ENCODE results near the gene P2RX1.

The P2RX1 gene

DNA sequence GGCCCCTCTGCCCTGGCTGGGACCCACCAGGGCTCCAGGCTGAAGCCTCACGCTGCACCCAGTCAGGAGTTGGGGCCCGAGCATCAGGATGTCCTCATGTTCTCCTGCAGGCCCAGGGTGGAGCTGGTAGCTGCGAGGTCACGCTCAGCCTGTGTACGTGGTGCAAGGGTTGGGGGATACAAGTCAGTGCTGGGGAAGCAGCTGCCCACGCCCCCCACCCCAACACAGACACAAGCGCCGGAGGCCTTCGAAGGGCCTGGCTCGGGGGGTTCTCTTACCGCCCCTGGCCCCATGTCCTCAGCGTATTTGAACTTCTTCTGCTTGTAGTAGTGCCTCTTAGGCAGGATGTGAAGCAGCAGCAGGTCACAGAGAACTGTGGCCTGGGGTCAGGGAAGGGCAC is 18.5 kb downstream of the P2RX1 start:
- TF ChIP-seq POLR2A (IDR thresholded peaks at IDR 0.05; ENCODE audit: extremely low read depth, insufficient read length) (no peak), MYC (IDR thresholded peaks at IDR 0.05; ENCODE audit: low read depth, low read length) (no peak)
- TF ChIP-seq, protein P1, sequence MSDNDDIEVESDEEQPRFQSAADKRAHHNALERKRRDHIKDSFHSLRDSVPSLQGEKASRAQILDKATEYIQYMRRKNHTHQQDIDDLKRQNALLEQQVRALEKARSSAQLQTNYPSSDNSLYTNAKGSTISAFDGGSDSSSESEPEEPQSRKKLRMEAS (IDR thresholded peaks at IDR 0.05; ENCODE audit: low read depth, low read length), result no peak
- TF ChIP-seq, protein P2, sequence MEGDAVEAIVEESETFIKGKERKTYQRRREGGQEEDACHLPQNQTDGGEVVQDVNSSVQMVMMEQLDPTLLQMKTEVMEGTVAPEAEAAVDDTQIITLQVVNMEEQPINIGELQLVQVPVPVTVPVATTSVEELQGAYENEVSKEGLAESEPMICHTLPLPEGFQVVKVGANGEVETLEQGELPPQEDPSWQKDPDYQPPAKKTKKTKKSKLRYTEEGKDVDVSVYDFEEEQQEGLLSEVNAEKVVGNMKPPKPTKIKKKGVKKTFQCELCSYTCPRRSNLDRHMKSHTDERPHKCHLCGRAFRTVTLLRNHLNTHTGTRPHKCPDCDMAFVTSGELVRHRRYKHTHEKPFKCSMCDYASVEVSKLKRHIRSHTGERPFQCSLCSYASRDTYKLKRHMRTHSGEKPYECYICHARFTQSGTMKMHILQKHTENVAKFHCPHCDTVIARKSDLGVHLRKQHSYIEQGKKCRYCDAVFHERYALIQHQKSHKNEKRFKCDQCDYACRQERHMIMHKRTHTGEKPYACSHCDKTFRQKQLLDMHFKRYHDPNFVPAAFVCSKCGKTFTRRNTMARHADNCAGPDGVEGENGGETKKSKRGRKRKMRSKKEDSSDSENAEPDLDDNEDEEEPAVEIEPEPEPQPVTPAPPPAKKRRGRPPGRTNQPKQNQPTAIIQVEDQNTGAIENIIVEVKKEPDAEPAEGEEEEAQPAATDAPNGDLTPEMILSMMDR (IDR thresholded peaks at IDR 0.05; ENCODE audit: low read depth, low read length), result no peak
- H3K4me3 ChIP-seq (ENCODE audit: low read depth, low read length), result no peak overlapping the region
- DNase-seq (ENCODE audit: low read depth), result no peak

DNA sequence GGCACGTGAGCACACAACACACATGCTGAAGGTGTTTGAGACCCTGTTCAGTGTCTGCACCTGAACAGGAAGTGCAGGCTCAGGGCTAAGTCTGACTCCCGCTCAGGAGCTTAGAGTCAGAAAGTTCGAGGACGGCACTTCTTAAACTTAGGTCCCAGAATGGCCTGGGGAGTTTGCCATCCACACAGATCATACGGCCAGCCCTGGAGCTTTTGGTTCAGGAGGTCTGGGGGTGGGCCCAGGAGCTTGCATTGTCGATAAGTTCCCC is 19.4 kb downstream of the P2RX1 start:
- TF ChIP-seq POLR2A (IDR thresholded peaks at IDR 0.05; ENCODE audit: extremely low read depth, insufficient read length) (no peak), MYC (IDR thresholded peaks at IDR 0.05; ENCODE audit: low read depth, low read length) (no peak)
- TF ChIP-seq, protein P1 (IDR thresholded peaks at IDR 0.05; ENCODE audit: low read depth, low read length), result no peak
- TF ChIP-seq, protein P2 (IDR thresholded peaks at IDR 0.05; ENCODE audit: low read depth, low read length), result no peak
- no peak for DNase-seq (ENCODE audit: low read depth)
- no peak overlapping the region for H3K4me3 ChIP-seq (ENCODE audit: low read depth, low read length)

DNA sequence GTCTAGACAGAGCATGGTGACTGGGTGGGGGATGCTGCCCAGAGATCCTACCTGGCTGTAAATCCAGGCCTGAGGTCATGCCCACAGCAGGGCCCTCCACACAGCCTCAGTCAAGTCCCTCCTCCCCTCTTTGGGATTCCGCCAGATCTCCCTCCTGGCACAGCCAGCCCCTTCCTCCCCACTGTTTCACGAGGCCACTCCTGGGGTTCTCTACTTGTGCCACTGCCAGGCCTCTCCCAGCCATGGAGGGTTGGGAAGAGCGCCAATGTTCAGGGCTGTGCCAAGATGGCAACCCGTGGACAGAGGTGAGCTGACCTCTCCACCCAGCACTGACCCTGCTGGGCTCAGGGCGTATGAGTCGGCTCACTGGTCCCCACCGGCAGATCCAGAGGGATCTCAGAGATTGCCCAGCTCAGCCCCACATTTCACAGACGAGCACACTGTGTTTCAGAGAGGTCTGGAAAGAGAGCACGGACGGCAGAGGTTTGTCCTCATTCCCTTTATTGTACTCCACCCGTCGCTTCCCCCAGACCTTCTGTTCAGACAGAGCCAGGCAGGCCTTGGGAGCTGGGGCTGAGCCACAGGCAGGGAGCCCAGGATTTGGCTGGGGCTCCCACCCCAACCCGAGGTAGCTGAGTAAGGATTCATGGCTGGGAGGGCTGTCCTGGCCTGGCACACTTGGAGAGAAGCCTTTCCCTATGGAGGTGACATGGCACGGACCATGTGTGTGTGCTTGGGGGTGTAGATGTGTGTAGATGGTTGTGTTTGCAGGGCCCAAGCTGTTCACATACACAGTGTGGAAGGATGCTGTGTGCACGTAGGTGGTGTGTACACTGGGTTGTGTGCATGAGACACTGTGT is 19.9 kb downstream of the P2RX1 start:
- H3K4me3 ChIP-seq (ENCODE audit: low read depth, low read length), result no peak overlapping the region
- TF ChIP-seq, protein P1 (IDR thresholded peaks at IDR 0.05; ENCODE audit: low read depth, low read length), result no peak
- TF ChIP-seq MYC (IDR thresholded peaks at IDR 0.05; ENCODE audit: low read depth, low read length) (no peak), POLR2A (IDR thresholded peaks at IDR 0.05; ENCODE audit: extremely low read depth, insufficient read length) (no peak)
- TF ChIP-seq, protein P2 (IDR thresholded peaks at IDR 0.05; ENCODE audit: low read depth, low read length), result no peak
- no peak for DNase-seq (ENCODE audit: low read depth)

DNA sequence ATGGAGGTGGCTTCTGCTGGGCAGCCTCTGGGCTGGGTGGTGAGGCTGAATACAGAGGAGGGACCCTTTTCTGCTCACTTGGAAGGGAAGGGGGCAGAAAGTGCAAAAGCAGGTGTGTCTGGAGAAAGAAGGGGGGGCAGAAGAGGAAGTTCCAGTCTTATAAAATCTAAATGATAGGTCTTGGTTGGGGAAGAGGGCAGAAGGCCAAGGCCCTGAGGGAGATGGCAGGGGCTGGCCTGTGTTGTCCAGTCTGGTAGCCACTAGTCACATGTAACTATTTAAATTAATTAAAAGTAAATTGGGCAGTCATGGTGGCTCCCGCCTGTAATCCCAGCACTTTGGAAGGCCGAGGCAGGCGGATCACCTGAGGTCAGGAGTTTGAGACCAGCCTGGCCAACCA is 20.9 kb downstream of the P2RX1 start:
- no peak overlapping the region for H3K4me3 ChIP-seq (ENCODE audit: low read depth, low read length)
- DNase-seq (ENCODE audit: low read depth), result no peak

DNA sequence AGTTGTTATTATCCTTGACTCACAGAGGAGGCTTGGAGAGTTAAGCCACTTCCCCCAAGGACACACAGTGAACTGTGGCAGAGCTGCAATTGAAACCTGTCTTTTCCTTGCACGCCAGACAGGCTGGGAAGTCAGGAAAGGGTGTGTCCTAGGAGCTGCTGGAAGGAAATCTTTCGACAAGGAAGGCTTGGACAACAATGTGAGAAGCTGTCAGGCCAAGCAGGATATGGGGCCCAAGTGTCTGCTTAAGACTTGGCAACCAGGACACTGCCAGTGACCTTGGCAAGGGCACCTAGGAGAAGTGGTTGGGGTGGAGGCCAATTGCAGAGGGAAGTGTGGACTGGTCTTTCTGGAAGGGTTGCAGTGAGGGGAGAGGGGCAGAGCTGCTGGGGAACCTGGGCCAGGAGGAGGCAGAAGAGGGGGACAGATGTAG is 21.3 kb downstream of the P2RX1 start:
- no peak overlapping the region for H3K4me3 ChIP-seq (ENCODE audit: low read depth, low read length)
- peak; percentile 41 for DNase-seq (ENCODE audit: low read depth)
- TF ChIP-seq MYC (IDR thresholded peaks at IDR 0.05; ENCODE audit: low read depth, low read length) (no peak), POLR2A (IDR thresholded peaks at IDR 0.05; ENCODE audit: extremely low read depth, insufficient read length) (no peak)
- TF ChIP-seq, protein P1 (IDR thresholded peaks at IDR 0.05; ENCODE audit: low read depth, low read length), result no peak
- TF ChIP-seq, protein P2 (IDR thresholded peaks at IDR 0.05; ENCODE audit: low read depth, low read length), result no peak

More for the DNA sequence above, 20.9 kb downstream of the P2RX1 start:
- TF ChIP-seq, protein P1 (IDR thresholded peaks at IDR 0.05; ENCODE audit: low read depth, low read length), result no peak
- TF ChIP-seq, protein P2 (IDR thresholded peaks at IDR 0.05; ENCODE audit: low read depth, low read length), result no peak
- no peak for TF ChIP-seq POLR2A (IDR thresholded peaks at IDR 0.05; ENCODE audit: extremely low read depth, insufficient read length)
- no peak for TF ChIP-seq MYC (IDR thresholded peaks at IDR 0.05; ENCODE audit: low read depth, low read length)
